GM19025 (cell line): Measurements from ENCODE around the gene KIF3A.

Experiments
- ATAC-seq: cut with Tn5 transposase; IDR thresholded peaks from one replicate; pipeline ENCODE4 v1.9.1; 2021; ENCODE audit warnings: mild to moderate bottlenecking, low read depth, moderate library complexity; ENCODE audit not compliant: unreplicated experiment

Gene KIF3A

DNA sequence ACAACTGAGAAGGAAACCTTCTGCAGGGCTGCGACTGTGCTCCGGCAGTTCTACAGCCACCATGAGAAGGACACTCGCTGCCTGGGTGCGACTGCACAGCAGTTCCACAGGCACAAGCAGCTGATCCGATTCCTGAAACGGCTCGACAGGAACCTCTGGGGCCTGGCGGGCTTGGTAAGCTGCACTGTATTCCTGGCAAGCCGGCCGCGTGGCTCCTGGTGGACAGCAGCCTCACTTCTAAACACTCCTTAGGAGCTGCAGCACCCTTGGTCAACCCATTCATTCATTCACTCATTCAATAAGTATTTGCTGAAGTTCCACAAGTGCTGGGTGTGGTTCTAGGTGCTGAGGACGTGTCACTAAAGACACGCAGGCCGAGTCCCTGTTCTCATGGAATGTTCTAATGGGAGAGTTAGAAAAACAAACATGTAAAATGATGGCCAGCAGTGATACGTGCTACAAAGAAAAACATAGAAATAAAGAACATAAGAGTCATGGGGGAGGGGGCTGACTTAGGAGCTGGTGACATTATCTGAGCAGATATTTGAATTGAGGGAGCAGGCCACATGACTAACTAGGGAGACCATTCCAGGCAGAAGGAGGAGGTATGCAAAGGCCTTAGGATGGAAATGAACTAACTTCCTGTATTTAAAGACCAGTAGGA is 57.5 kb downstream of the KIF3A start:
- ATAC-seq: no peak

DNA sequence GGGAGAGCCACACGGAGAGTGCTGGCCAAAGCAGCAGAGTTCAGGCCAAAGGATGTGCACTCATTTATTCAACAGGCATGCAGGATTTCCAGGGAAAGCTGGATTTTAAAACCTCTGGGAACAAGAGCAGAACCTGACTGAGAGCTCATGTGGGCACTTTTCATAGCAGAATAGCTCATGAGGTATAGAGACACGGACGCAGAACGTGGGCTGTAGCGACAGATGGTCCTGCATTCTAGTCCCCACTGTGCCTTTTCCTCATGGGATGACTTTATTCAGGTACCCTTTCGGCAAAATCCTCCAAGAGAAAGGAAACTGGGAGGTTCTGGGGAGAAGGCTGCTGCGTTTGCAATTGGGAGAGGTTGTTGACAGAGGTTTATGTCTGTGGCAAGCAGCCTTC is 58.2 kb downstream of the KIF3A start:
- ATAC-seq: no peak

DNA sequence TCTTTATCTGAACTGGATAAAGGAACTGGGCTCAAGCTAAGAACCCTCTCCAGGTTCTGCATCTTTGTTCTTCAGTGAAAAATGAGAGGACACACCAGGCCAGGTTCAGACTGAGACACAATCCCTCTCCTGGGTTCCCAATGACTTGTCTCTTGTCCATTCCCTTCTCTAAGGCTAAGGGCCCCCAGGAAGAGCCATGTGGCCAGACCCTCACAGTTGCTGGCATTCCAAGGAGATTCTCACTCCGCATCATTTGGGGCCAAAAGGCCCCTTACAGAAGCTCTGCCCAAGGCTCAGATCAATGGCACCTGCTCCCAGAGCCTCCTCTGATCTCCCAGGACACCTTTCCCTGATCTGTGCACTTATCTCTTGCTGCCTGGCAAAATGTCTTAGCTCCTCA is 58.6 kb downstream of the KIF3A start:
- ATAC-seq: no peak

DNA sequence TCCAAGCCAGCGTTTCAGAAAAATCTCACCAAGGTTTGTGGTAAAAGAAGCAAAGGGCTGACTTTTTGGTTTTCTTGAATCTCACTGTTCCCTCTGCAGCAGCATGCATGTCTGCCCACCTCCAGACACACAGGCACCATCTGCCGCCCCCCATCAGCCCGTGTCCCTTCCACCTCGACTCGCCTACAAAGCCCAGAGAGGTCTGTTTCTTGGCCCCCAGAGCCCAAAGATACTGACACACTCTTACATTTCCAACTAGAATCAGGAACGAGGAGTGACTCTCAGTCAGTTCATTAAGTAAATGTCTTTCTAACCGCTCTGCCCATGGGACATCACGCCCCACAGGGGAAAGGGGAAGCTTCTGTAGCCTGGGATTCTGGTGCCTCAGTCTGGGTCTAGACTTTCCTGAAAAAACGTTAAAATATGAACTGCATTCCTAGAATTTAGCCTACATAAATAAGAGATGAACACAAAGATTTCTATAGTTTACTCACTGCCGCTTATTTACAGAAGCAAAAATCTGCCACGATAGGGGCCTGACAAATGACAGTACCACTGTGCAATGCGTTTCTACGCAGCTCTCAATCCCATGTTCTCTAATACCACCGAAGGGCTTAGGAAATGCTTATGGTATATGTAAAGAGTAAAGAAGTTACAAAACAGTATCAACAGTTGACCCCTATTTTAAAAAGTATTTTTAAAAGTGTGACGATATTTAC is 59.5 kb downstream of the KIF3A start:
- ATAC-seq: no peak

DNA sequence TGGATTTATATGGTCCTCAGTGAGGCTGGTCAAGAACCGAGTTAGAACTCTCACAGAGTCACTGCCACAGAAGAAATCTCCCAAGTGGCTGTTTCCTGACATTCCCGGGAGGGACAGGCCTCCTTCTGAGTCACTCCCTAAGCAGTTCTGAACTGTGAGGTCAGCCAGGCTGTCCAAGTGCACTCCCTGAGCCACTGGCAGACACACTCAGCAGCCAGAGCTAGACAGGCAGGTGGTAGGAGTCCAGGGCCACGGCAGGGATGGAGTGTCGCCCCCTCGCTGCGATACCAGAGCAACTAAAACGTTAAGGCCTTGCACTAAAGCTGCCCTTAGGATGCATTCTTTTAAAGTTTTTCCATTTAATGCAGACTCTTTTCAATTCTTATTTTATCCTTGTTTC is 60.2 kb downstream of the KIF3A start:
- ATAC-seq: no peak

DNA sequence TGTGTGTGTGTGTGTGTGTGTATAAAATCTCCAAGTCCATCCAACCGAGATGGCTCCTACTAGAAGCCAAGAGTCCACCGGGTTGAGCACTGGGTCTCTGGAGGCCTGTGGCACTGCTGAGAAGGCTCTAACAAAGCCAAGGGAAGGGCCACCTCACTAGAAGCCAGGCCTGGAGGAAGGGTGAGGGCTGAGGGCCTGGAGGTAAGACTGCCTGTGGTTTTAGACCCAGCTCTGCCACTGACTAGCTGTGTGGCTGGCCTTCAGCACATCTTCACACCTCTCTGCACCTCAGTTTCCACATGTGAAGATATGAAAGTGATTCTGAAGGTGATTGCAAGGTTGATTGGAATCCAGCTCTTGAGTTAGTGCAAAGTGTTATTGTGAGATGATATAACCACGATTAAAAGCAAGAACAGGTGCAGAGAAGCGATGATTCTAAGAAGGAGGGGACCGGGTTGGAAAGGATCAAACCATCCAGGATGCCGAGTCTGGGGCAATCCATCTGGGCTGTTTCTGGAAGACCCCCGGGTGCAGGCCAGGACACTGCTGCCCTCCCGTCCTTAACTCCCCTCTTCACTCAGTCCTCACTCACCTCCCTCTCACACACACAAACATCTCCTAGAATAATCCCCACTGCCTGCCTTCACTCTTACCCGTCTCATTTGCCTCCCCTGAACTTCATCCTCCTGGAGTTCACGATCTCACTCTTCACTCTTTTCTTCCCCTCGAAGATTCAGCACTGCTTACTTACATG is 61.2 kb downstream of the KIF3A start:
- ATAC-seq: no peak

DNA sequence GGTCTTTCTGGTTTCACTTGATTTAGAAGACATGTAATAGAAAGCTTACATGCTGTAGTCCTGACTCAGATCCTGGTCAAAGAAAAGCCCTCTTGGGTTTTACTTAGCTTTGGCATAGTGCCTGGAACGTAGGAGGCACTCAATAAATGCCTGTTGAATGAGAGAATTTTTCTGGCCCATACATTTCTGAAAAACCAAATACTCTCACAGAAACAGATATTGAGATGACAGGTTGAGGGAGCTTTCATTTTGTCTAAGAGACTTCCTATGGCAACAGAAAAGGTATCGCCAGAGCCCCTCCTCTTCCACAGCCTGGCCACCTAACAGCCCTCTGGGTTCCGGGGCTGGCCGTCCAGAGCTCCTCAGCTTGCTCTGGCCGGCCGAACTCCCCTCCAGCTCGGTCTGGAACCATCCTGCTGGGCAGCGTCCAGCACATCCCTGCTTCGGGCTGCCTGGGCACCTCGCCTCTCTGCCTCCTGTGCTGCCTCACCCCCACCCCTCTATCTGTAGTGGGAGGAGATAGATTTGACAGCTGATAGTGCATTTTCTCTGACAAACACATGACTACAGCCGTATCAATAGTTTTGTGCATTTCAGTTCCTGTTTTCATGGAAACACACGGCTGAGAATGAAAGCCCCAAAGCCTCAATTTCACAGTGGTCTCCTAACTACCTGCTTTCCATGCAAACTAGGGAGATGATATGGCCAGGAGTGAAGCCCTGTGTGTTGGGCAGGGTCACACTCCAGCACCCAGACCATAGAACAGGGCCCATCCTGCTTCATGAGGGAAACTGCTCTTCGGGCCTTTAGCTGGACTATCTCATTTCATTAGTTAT is 62.5 kb downstream of the KIF3A start:
- ATAC-seq: peak; percentile 73

DNA sequence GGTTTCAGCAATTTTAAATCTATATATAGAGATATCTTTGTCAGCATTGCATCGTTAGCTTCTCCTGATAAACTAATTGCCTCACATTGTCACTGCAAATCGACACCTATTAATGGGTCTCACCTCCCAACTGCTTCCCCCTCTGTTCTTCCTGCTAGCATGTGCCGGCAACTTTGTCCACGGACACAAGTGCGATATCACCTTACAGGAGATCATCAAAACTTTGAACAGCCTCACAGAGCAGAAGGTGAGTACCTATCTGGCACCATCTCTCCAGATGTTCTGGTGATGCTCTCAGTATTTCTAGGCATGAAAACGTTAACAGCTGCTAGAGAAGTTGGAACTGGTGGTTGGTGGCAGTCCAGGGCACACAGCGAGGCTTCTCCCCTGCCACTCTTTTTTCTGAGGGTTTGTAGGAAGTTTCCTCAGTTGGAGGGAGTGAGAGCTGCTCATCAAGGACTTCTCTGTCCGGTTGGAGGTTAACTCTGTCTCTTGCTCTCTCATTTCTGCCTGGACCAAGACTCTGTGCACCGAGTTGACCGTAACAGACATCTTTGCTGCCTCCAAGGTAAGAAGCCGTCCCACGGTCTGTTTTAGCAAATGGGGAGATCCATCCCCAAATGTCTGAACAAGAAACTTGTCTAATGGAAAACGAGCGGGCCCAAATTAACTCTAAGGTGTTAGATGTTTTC is 63.3 kb downstream of the KIF3A start, which contains the start of gene IL4:
TSS of gene IL4 (plus strand) at position 51 of the 692 bp plus-strand sequence. CDS start at position 113, 62 bp downstream.
- no peak for ATAC-seq

DNA sequence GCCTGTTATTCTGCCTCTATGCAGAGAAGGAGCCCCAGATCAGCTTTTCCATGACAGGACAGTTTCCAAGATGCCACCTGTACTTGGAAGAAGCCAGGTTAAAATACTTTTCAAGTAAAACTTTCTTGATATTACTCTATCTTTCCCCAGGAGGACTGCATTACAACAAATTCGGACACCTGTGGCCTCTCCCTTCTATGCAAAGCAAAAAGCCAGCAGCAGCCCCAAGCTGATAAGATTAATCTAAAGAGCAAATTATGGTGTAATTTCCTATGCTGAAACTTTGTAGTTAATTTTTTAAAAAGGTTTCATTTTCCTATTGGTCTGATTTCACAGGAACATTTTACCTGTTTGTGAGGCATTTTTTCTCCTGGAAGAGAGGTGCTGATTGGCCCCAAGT is 63.9 kb downstream of the KIF3A start:
- ATAC-seq: no peak

DNA sequence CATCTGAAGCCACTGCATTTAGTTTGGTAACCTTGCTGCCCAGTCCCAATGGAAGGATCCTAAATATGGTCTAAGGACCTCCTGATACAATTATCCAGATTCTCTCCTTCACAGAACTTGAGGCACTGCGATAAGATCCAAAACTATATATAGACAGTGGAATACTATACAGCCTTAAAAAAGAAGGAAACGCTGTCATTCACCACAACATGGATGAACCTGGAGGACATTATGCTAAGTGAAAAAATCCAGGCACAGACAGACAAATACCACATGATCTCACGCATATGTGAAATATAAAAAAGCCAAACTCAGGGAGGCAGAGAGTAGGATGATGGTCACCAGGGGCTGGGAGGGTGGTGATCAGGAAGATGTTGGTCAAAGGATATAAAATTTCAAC is 66.3 kb downstream of the KIF3A start:
- ATAC-seq: no peak

DNA sequence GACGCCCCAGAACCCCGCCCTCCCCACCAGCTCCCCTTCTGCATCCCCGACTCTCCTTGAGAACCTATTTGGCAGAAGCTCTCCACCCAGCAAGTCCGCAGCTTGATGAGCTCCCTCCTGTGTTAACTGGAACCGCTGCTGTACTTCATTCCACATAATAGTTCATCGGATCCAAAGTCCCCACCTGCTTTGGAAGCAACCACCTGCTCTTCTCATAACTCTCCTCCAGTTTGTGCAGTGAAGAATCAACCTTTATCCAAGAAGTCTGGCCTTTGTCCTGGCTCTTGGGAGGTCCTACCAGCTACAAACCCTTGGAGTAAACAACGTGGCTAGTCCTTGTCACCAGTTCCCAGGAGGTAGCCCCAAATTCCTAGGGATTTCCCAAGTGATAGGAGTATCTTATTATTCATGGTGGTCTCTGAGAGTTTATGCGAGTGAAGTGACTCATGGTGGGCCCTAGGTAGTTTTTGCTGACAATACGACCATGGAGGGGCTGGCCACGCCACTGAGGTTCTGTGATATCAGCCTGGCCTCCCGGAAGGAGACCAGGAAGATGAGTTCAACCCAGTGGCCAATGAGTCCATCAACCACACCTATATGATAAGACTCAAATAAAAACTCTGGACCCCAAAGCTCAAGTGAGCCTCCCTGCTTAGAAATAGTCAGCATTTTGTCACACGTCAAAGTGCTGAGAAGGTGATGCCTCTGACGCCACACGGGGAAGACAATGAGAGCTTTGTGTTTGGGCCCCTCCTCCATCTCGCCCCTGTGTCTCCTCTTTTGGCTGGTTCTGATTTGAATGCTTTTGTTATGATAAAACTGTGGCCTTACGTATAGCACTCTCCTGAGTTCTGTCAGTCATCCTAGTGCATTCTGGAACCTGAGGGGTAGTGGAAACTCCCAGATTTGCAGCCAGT is 67.1 kb downstream of the KIF3A start:
- no peak for ATAC-seq

DNA sequence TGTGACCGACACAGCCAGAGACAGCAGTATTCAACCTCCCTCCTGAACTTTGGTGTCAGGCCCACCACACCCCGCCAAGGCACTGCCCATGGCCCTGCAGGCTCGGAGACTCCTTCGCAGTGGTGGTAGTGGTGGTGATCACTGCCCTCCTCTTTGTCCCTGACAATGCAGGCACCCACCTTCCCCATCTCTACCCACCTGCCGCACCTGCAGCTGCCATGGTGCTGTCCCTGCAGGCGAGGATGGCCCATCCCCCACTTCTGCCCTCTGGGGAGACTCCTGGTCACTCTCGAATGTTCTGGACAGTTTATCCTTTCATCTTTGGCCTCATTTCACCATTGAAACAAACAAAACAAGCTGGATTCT is 67.9 kb downstream of the KIF3A start:
- ATAC-seq: no peak

DNA sequence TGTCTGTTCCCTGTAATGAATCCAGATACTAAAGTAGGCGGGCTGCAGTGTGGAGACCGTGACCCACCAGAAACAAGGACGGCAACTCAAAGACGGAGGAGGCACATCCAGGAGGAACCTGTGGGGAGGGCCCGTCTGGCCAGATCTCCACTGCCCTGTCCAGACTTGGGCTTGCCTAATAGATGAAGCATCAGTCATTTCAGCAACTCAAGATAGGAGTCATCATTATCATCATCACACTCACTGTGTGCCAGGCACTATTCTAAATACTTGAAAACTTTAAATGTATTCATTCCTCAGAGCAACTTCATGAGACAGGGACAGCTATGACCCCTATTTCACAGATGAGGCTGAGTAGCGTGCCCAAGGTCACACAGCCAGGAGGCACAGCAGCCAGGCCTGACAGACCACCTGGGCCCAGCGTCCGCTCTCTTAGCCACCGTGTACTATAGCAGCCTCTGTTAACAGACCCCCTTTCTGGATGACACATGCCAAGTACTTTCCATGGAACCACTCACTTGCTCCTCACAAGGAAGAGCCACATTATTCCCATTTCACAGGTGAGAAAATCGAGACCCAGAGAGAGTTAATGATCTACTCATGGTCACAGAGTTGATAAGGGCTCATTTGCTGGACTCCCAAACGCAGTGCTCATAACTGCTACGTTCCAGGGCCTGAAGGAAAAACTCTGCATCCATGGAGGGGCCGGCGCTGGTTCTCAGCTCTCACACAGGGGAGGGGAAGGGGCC is 68.5 kb downstream of the KIF3A start:
- ATAC-seq: no peak

DNA sequence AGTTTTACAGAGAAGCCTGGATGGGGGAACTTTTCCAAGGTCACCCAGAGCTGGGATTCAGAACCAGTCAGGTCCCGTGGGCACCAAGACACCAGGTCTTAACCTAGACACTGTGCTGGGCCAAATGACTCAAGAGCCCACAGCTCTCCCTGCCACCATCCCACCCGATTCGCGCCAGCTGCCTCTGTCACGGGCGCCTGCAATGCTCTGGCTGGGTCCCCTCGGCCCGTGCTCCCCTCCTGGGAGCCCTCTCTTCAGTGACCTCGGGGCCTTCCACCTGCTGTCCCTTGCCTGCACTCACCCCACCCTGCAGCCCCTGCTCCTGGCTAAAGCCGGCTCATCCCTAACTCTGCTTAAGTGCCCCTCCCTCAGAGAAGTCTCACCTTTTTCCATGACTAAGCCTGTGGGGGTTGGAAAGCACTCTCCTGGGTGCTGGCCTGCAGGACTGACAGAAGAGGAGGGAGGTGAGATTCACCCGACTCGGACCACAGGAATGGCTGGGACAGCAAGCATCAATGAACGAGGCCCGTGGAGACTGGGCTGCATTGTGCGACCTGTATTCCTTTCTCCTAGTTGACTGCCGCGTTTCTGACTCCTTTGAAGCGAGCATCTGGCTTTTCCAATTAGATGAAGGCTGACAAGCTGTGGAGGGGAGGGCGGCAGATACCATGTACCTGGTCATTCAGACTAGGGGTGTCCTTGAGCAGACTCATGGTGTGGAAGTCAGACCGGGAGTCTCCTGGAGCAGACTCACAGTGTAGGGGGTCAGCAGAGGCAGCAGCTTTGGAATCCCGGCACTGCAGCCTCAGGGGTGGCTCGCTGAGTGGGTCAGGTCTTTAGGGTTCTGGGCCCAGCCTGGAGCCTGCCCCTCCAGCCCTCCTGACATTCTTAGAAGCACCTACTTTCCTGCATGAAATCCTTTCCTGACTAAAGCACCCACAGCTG is 69.3 kb downstream of the KIF3A start:
- ATAC-seq: no peak

DNA sequence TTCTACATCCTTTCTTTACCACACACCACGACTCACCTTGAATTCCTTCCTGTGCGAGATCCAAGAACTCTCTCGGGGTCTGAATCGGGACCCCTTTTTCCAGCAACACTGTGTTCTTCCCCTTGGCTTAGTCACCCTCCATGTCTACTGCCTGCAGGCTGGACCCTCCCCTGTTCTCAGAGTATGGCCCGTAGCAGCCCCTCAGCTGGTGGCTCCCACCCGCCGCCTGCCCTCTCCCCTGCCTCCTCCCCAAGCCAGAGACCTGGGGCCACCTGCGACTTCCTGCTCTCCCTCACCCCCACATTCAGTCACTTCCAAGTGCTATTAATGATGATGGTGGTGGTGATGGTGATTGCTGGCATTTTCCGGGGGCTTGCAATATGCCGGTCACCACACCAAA is 70.0 kb downstream of the KIF3A start:
- ATAC-seq: no peak

DNA sequence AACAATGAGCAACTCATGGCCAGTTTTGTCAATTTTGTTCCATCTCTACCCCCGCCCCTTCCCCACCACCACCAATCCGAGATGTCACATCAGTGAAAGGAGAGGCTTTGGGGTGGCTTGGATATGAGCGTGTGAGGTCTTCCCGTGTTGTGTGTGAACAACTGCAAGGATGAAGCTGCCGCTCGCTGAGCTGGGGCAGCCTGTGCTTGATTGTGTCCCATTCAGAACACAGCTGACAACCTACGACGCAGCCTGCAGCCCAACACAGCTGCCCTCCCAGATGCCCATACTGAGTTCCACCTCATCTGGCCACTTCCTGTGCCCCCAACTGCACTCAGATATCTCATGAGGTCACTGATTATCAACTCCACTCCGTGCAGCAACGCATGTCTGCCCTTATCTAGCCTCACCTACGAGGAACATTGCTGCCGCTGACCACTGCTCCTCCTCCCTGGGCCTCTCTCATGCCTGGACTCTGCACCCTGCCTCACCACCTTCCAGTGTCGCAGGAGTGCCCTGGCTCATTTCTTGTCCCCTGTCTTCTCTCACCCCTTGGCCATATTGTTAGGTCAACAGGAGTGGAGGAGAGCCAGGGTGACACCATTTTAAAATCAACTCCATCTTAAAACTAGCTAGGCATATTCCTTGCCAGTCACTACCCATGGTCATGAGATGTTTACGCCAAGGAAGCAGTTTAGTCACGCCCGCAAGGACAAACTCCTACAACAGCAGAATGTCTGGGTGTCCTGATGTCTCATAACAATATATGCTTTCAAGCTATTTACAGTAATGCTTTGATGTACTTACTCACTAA is 70.8 kb downstream of the KIF3A start:
- ATAC-seq: no peak
